Ascending aorta (tissue), 2 donors: ENCODE results near the gene ASIC4. TPM values are rescaled to one million over a fixed set of nuclear protein-coding genes. Genes with fewer than 3 reads are reported as not detected.

Experiments
- DNase-seq, 2 donors: peaks; one replicate each; pipeline ENCODE4 v3.0.0-alpha.2; 2019; ENCODE audit warnings: low spot score in 2 of 2
- H3K27ac ChIP-seq, 2 donors: fragments of 200-600 bp; sonication (generic); one replicate each; pipeline ENCODE4 v1.5.1; 2016 to 2017; ENCODE audit warnings: mild to moderate bottlenecking in 1 of 2
- H3K27me3 ChIP-seq: fragments of 200-600 bp; sonication (generic); one replicate; pipeline ENCODE4 v1.5.1; 2017
- H3K36me3 ChIP-seq, 2 donors: fragments of 200-600 bp; sonication (generic); one replicate each; pipeline ENCODE4 v1.5.1; 2016
- H3K4me1 ChIP-seq, 2 donors: fragments of 200-600 bp; sonication (generic); one replicate each; pipeline ENCODE4 v1.5.1; 2016 to 2017; ENCODE audit warnings: mild to moderate bottlenecking in 1 of 2
- H3K4me3 ChIP-seq, 2 donors: fragments of 200-600 bp; sonication (generic); one replicate each; pipeline ENCODE4 v1.5.1; 2016 to 2017; ENCODE audit warnings: mild to moderate bottlenecking in 1 of 2
- H3K9me3 ChIP-seq, 2 donors: fragments of 200-600 bp; sonication (generic); one replicate each; pipeline ENCODE4 v1.5.1; 2016
- CTCF ChIP-seq, 3 experiments: fragments of 200-600 bp in 2 of 3; fragments of 450-650 bp in 1 of 3; sonication (generic) in 2 of 3; IDR thresholded peaks; one replicate each; pipeline ENCODE4 v1.5.1; 2016 to 2019; ENCODE audit warnings: antibody characterized with exemption in 3 of 3, mild to moderate bottlenecking in 1 of 3, moderate library complexity in 1 of 3
- intact Hi-C: fragments of 100-400 bp; cut with DNase I; formaldehyde crosslinking; loops from one replicate; pipeline ENCODE4 v1.15.1; 2023
- total RNA-seq: library from RNA; depleted of rRNA; stranded (reverse); fragments of >200 nt; gene quantifications from one replicate; pipeline ENCODE4 v1.1.0, GENCODE V29; 2016

The ASIC4 gene
- total RNA-seq, 1 donor from 2014 or later: not detected

DNA sequence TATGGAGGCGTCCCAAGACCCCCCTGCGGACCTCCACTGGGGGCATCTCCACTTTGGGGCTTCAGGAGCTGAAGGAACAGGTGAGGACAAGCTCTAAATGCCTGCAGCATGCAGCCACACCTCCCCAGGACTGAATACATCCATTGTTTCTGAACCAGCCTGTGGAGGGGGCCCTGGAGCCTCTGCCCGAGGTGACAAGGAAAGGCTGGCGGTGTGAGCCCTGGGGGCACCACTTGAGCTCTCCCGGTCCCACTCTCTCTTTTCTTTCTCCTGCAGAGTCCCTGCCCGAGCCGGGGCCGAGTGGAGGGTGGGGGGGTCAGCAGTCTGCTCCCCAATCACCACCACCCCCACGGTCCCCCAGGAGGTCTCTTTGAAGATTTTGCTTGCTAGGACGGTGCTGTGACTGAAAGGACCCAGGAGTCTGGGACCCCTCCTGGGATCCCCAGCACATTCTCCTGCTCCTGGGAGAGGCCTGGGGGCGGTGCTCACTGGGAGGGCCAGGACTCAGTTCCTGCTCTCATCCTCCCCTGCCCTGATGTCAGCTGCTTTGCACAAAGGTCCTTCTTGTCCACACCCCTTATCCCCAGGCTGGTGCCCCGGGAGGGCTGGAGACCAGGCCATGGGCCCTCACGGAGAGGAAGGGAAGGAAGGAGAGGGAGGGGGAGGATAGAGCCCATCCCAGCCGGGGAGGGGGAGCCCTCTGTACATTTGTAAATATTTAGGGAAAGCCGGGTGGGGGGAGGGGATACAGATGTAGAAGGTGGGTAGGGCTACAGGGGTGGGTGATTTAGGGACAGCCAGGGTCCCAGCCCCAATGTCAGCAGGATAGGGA, 23.6 kb downstream of the ASIC4 start:
- H3K4me3 ChIP-seq: no peak overlapping the region
- H3K27ac ChIP-seq: no peak overlapping the region
- no peaks in the 10 kb centered on the region for H3K27me3 ChIP-seq
- no peak for DNase-seq
- TF ChIP-seq CTCF (IDR thresholded peaks at IDR 0.05): no peak
- no peaks in the 10 kb centered on the region for H3K9me3 ChIP-seq
- H3K4me1 ChIP-seq: peaks cover 8 to 14% of the 10 kb centered on the region in 2 donors
- intact Hi-C loops: loop anchor here (10.0 kb wide), 1 partner anchor 243 kb away; no protein-coding TSS in a partner anchor
- peaks cover 26 to 36% of the 10 kb centered on the region in 2 donors for H3K36me3 ChIP-seq

- no peak overlapping the region for H3K27ac ChIP-seq
- intact Hi-C loops: loop anchor here (10.0 kb wide), 1 partner anchor 244 kb away; no protein-coding TSS in a partner anchor
Observed at GRCh38 chr2:219538504-219538951, 24.2 kb downstream of the ASIC4 start.

GRCh38 chr2:219538956-219539788, 24.9 kb downstream of the ASIC4 start:
- TF ChIP-seq CTCF (IDR thresholded peaks at IDR 0.05): no peak
- H3K27ac ChIP-seq: no peak overlapping the region
- H3K4me1 ChIP-seq: peaks cover 8 to 18% of the 10 kb centered on the region in 2 donors
- peaks cover 26 to 36% of the 10 kb centered on the region in 2 donors for H3K36me3 ChIP-seq
- no peaks in the 10 kb centered on the region for H3K9me3 ChIP-seq
- no peaks in the 10 kb centered on the region for H3K27me3 ChIP-seq
- no peak for DNase-seq
- intact Hi-C loops: loop anchor here (10.0 kb wide), 1 partner anchor 244 kb away; no protein-coding TSS in a partner anchor
- H3K4me3 ChIP-seq: no peak overlapping the region

More at GRCh38 chr2:219538504-219538951, 24.2 kb downstream of the ASIC4 start:
- H3K4me1 ChIP-seq: peaks cover 8 to 16% of the 10 kb centered on the region in 2 donors
- DNase-seq: no peak
- H3K9me3 ChIP-seq: no peaks in the 10 kb centered on the region
- H3K27me3 ChIP-seq: no peaks in the 10 kb centered on the region
- no peak overlapping the region for H3K4me3 ChIP-seq
- TF ChIP-seq CTCF (IDR thresholded peaks at IDR 0.05): no peak
- peaks cover 26 to 36% of the 10 kb centered on the region in 2 donors for H3K36me3 ChIP-seq

GRCh38 chr2:219539926-219540678, 25.8 kb downstream of the ASIC4 start:
- no peaks in the 10 kb centered on the region for H3K9me3 ChIP-seq
- H3K4me1 ChIP-seq: peaks cover 8 to 24% of the 10 kb centered on the region in 2 donors
- H3K27me3 ChIP-seq: no peaks in the 10 kb centered on the region
- H3K27ac ChIP-seq: no peak overlapping the region
- intact Hi-C loops: loop anchor here (10.0 kb wide), 2 partner anchors 245 to 265 kb away; partner anchors contain the start of gene DNAJB2
- no peak for DNase-seq
- H3K36me3 ChIP-seq: peaks cover 26 to 36% of the 10 kb centered on the region in 2 donors
- H3K4me3 ChIP-seq: no peak overlapping the region
- TF ChIP-seq CTCF (IDR thresholded peaks at IDR 0.05): no peak
